ENCODE data around the gene EDARADD. TPM values are rescaled to one million over a fixed set of nuclear protein-coding genes. Genes with fewer than 3 reads are reported as not detected.

Gene EDARADD
- total and polyA plus RNA-seq, 2 of the 13 experiments (the other 11 are each of a cell fraction or from before 2014, with no cell fraction given) = 0.03 TPM; not detected in 1

DNA sequence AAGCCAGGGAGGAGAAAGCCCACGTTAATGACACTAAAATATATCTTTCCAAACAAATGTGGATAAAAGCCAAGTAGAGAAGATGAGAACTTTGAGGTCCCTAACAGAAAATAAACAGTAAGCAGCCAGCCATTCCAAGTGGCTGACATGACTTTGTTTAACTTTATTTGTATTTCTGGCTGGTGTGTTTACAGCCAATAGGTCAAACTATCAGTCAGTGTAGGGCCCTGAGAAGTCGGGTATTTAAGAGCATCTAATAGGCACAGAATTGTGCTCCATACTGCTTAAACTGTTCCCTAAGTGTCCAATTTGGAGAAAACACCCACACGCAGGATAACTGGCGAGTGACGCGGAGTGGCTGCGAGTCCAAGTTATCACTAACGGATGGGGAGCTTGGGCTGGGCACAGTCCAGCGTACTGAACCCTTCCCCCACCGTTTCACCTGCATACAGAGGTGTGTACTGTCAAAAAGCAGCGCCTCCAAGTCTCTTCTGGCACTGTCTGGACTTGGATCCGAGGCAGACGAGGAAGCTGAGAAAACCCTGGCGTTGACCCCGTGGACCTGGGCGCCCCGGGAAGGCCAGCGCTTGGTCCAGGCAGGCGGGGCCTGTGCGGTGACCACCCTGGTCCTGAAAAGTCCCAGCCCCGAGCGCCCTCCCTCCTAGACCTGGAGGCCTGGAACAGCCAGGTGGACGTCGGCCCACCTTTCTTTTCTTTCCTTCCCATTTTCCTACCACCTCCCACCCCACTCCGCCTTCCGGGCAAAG, 129.0 kb downstream of the EDARADD start (continued):
- TF ChIP-seq ZNF503 (CRISPR knock-in tag; IDR thresholded peaks at IDR 0.05) = no peak
- no peak for TF ChIP-seq ZNF263 (CRISPR knock-in tag; IDR thresholded peaks at IDR 0.05)
- TF ChIP-seq THAP11 (CRISPR knock-in tag; IDR thresholded peaks at IDR 0.05) = no peak
- no peak for TF ChIP-seq ZNF766 (CRISPR knock-in tag; IDR thresholded peaks at IDR 0.05; ENCODE audit: borderline replicate concordance)
- TF ChIP-seq KLF13 (CRISPR knock-in tag; IDR thresholded peaks at IDR 0.05) = no peak
- TF ChIP-seq SALL2 (CRISPR knock-in tag; IDR thresholded peaks at IDR 0.05) = no peak
- TF ChIP-seq, protein P1, sequence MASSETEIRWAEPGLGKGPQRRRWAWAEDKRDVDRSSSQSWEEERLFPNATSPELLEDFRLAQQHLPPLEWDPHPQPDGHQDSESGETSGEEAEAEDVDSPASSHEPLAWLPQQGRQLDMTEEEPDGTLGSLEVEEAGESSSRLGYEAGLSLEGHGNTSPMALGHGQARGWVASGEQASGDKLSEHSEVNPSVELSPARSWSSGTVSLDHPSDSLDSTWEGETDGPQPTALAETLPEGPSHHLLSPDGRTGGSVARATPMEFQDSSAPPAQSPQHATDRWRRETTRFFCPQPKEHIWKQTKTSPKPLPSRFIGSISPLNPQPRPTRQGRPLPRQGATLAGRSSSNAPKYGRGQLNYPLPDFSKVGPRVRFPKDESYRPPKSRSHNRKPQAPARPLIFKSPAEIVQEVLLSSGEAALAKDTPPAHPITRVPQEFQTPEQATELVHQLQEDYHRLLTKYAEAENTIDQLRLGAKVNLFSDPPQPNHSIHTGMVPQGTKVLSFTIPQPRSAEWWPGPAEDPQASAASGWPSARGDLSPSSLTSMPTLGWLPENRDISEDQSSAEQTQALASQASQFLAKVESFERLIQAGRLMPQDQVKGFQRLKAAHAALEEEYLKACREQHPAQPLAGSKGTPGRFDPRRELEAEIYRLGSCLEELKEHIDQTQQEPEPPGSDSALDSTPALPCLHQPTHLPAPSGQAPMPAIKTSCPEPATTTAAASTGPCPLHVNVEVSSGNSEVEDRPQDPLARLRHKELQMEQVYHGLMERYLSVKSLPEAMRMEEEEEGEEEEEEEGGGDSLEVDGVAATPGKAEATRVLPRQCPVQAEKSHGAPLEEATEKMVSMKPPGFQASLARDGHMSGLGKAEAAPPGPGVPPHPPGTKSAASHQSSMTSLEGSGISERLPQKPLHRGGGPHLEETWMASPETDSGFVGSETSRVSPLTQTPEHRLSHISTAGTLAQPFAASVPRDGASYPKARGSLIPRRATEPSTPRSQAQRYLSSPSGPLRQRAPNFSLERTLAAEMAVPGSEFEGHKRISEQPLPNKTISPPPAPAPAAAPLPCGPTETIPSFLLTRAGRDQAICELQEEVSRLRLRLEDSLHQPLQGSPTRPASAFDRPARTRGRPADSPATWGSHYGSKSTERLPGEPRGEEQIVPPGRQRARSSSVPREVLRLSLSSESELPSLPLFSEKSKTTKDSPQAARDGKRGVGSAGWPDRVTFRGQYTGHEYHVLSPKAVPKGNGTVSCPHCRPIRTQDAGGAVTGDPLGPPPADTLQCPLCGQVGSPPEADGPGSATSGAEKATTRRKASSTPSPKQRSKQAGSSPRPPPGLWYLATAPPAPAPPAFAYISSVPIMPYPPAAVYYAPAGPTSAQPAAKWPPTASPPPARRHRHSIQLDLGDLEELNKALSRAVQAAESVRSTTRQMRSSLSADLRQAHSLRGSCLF (CRISPR knock-in tag; IDR thresholded peaks at IDR 0.05; ENCODE audit: borderline replicate concordance) = no peak
- TF ChIP-seq ATF7 (IDR thresholded peaks at IDR 0.05) = no peak
- TF ChIP-seq ATF7 (CRISPR knock-in tag; IDR thresholded peaks at IDR 0.05) = no peak
- TF ChIP-seq JUN (CRISPR knock-in tag; IDR thresholded peaks at IDR 0.05) = no peak
- no peak for TF ChIP-seq RCOR2 (CRISPR knock-in tag; IDR thresholded peaks at IDR 0.05)
- TF ChIP-seq SMC3 (IDR thresholded peaks at IDR 0.05; ENCODE audit: low read length) = no peak
- TF ChIP-seq, protein P2, sequence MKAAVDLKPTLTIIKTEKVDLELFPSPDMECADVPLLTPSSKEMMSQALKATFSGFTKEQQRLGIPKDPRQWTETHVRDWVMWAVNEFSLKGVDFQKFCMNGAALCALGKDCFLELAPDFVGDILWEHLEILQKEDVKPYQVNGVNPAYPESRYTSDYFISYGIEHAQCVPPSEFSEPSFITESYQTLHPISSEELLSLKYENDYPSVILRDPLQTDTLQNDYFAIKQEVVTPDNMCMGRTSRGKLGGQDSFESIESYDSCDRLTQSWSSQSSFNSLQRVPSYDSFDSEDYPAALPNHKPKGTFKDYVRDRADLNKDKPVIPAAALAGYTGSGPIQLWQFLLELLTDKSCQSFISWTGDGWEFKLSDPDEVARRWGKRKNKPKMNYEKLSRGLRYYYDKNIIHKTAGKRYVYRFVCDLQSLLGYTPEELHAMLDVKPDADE (CRISPR knock-in tag; IDR thresholded peaks at IDR 0.05) = no peak
- TF ChIP-seq NFE2L1 (CRISPR knock-in tag; IDR thresholded peaks at IDR 0.05; ENCODE audit: borderline replicate concordance) = no peak
- 0 out of 2 replicates have a peak, but pooled peaks have one; percentile 34 for TF ChIP-seq ZNF350 (CRISPR knock-in tag; IDR thresholded peaks at IDR 0.05; ENCODE audit: borderline replicate concordance, low read depth)
- TF ChIP-seq FOXC1 (CRISPR knock-in tag; IDR thresholded peaks at IDR 0.05; ENCODE audit: borderline replicate concordance) = peak; percentile 15; the same call in 1 of the 2 replicates
- TF ChIP-seq CBX5 (CRISPR knock-in tag; IDR thresholded peaks at IDR 0.05; ENCODE audit: borderline replicate concordance) = no peak
- TF ChIP-seq NFE2L2 (IDR thresholded peaks at IDR 0.05; ENCODE audit: low read length) = no peak
- TF ChIP-seq, protein P3, sequence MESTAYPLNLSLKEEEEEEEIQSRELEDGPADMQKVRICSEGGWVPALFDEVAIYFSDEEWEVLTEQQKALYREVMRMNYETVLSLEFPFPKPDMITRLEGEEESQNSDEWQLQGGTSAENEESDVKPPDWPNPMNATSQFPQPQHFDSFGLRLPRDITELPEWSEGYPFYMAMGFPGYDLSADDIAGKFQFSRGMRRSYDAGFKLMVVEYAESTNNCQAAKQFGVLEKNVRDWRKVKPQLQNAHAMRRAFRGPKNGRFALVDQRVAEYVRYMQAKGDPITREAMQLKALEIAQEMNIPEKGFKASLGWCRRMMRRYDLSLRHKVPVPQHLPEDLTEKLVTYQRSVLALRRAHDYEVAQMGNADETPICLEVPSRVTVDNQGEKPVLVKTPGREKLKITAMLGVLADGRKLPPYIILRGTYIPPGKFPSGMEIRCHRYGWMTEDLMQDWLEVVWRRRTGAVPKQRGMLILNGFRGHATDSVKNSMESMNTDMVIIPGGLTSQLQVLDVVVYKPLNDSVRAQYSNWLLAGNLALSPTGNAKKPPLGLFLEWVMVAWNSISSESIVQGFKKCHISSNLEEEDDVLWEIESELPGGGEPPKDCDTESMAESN (CRISPR knock-in tag; conservative IDR thresholded peaks at IDR 0.05) = no peak; the same call in 1 of the 2 replicates

Data from HepG2 (cell line).